HFFc6 (cell line): ENCODE measurements around the gene HIPK4. TPM values are rescaled to one million over a fixed set of nuclear protein-coding genes. Genes with fewer than 3 reads are reported as not detected.

ENCODE experiments used
- DNase-seq: peaks from one replicate; pipeline ENCODE4 v3.0.0-alpha.2; 2018
- H3K27ac Mint-ChIP-seq: 2 replicates; pipeline ENCODE4 v1.8.0; 2020; ENCODE audit warnings: mild to moderate bottlenecking, mixed read lengths
- H3K27me3 Mint-ChIP-seq: 2 replicates; pipeline ENCODE4 v1.8.0; 2021; ENCODE audit warnings: mild to moderate bottlenecking, moderate library complexity, mixed read lengths; ENCODE audit not compliant: insufficient read depth
- H3K36me3 Mint-ChIP-seq: 2 replicates; pipeline ENCODE4 v1.8.0; 2021; ENCODE audit warnings: low read depth, mixed read lengths
- H3K4me1 Mint-ChIP-seq: 2 replicates; pipeline ENCODE4 v1.8.0; 2020; ENCODE audit warnings: low read depth, mixed read lengths
- H3K4me3 Mint-ChIP-seq: 2 replicates; pipeline ENCODE4 v1.8.0; 2020; ENCODE audit warnings: mild to moderate bottlenecking, moderate library complexity, mixed read lengths
- H3K9me3 Mint-ChIP-seq: 2 replicates; pipeline ENCODE4 v1.8.0; 2020; ENCODE audit warnings: mild to moderate bottlenecking, mixed read lengths
- CTCF ChIP-seq: fragments of 200-600 bp; sonication (generic); IDR thresholded peaks from 2 replicates; pipeline ENCODE4 v1.5.0; 2021; ENCODE audit warnings: antibody characterized with exemption, mild to moderate bottlenecking
- total RNA-seq, 6 experiments: library from RNA; stranded (reverse); fragmentation: NEBNext Ultra II Directional; extraction: Animal tissue kit (Norgen Biotek cat#: 25700); gene quantifications; 2 replicates in 1 of 6; 3 replicates in 5 of 6; pipeline ENCODE4 v1.2.3, GENCODE V29; 2021

Gene HIPK4
- total RNA-seq, 6 experiments from 2014 or later: 0.07 to 0.11 (median 0.10) TPM; not detected in 2

DNA sequence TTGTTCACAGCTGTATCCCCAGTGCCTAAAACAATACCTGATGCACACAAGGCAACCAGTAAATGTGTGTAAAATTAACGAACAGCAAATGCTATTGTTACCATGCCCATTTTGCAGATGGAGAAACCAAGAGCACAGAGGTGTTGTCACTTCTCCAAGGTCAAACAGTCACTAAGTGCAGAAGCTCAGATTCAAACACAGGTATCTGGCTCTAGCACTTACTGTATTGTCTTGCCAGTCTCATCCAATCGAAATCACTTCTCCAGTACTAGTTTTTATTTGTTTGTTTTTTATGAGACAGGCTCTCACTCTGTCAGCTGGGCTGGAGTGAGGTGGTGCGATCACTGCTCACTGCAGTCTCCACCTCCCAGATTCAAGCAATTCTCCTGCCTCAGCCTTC lies 27.8 kb downstream of the HIPK4 start:
- DNase-seq: no peak
- Mint-ChIP-seq H3K4me3 (no peak overlapping the region), H3K9me3 (no peaks in the 10 kb centered on the region), H3K27ac (no peak overlapping the region), H3K27me3 (no peaks in the 10 kb centered on the region; the same call in none of the 2 replicates), H3K36me3 (peaks cover 10% of the 10 kb centered on the region; the same call in 1 of the 2 replicates), H3K4me1 (peaks cover 34% of the 10 kb centered on the region)
- TF ChIP-seq CTCF: no peak

DNA sequence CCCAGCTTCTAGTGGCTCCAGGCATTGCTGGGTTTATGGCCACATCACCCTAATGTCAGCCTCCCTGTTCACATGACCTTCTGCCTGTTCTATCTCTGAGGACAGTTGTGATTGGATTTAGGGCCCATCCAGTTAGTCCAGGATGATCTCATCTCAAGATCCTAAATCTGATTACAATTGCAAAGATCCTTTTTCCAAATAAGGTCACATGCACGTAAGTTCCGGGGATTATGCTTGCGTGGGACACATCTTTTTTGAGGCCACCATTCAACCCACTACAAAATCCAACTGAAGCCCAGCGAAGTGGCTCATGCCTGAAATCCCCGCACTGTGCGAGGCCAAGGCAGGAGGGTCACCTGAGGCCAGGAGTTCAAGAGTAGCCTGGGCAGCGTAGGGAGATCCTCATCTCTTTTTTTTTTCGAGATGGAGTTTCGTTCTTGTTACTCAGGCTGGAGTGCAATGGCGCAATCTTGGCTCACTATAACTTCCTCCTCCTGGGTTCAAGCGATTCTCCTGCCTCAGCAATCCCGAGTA lies 29.2 kb downstream of the HIPK4 start:
- H3K9me3 Mint-ChIP-seq: no peaks in the 10 kb centered on the region
- H3K27ac Mint-ChIP-seq: no peak overlapping the region
- no peak for TF ChIP-seq CTCF
- H3K27me3 Mint-ChIP-seq: no peaks in the 10 kb centered on the region; the same call in 1 of the 2 replicates
- peaks cover 48% of the 10 kb centered on the region for H3K4me1 Mint-ChIP-seq
- no peak overlapping the region for H3K4me3 Mint-ChIP-seq
- no peak for DNase-seq
- H3K36me3 Mint-ChIP-seq: peaks cover 9% of the 10 kb centered on the region; the same call in 1 of the 2 replicates

DNA sequence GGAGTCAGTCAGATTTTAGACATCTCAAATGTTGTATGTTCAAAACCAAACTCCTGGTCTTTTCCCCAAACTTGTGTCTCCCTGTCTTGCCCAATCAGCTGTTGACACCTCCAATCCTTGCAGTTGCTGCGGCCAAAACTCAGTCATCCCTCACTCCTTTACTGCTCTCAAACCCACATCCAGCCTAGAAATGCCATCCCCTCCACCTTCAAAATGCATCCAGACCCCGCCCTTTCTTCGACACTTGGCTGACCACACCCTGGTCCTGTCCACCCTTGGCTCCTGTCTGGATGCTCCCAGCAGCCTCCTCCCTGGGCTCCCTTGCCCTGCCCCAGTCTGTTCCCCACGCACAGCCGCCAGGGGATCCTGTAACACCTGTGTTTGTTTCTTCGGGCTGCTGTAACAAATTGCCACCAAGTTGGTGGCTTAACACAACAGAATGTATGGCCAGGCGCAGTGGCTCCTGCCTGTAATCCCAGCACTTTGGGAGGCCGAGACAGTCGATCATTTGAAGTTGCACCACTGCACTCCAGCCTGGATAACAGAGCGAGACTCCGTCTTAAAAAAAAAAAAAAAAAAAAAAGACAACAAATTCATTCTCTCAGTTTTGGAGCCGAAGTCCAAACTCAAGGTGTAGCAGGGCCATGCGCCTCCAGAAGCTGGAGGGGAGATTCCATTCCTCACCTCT lies 29.8 kb downstream of the HIPK4 start:
- H3K4me1 Mint-ChIP-seq: peaks cover 46% of the 10 kb centered on the region
- no peak overlapping the region for H3K4me3 Mint-ChIP-seq
- H3K9me3 Mint-ChIP-seq: no peaks in the 10 kb centered on the region
- no peak overlapping the region for H3K27ac Mint-ChIP-seq
- no peak for DNase-seq
- peaks cover 10% of the 10 kb centered on the region; the same call in 1 of the 2 replicates for H3K36me3 Mint-ChIP-seq
- no peaks in the 10 kb centered on the region; the same call in 1 of the 2 replicates for H3K27me3 Mint-ChIP-seq
- TF ChIP-seq CTCF: no peak

- no peak for DNase-seq
- no peaks in the 10 kb centered on the region; the same call in 1 of the 2 replicates for H3K27me3 Mint-ChIP-seq
- TF ChIP-seq CTCF: no peak
- no peaks in the 10 kb centered on the region for H3K9me3 Mint-ChIP-seq
- H3K27ac Mint-ChIP-seq: 0 out of 2 replicates have a peak overlapping the region, but pooled peaks have one; percentile 31
- H3K4me1 Mint-ChIP-seq: peaks cover 42% of the 10 kb centered on the region
- H3K4me3 Mint-ChIP-seq: no peak overlapping the region
- peaks cover 10% of the 10 kb centered on the region; the same call in 1 of the 2 replicates for H3K36me3 Mint-ChIP-seq
Observed at GRCh38 chr19:40358773-40359172, 31.2 kb downstream of the HIPK4 start.

DNA sequence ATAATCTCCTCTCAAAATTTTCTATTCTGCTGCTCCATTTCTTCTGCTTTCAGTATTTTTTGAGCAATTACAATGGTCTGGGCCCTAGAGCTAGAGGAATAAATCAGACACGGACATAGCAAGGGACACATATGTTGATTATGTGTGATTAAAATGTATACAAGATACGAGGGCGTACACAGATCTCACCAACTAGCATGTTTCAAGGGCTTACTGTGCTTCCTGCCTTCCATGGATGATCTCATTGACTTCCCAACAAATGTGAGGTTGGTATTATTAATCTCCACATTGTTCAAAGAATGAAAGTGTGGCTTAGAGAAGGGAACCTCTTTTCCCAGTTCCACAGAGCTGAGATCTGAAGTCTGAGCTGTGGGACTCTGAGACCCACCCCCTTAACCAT lies 32.3 kb downstream of the HIPK4 start:
- Mint-ChIP-seq H3K4me1 (peaks cover 36% of the 10 kb centered on the region), H3K27me3 (no peaks in the 10 kb centered on the region; the same call in 1 of the 2 replicates)

More for the DNA sequence above, 32.3 kb downstream of the HIPK4 start:
- no peaks in the 10 kb centered on the region for H3K9me3 Mint-ChIP-seq
- H3K36me3 Mint-ChIP-seq: peaks cover 10% of the 10 kb centered on the region; the same call in 1 of the 2 replicates
- no peak for DNase-seq
- H3K4me3 Mint-ChIP-seq: no peak overlapping the region
- peak overlapping the region; percentile 29 for H3K27ac Mint-ChIP-seq
- TF ChIP-seq CTCF: no peak
